ENCODE measurements around the gene ZNF200.
"Not testable (repeated sequence)": the region's sequence is repeated elsewhere in the genome, so short reads cannot be mapped to it uniquely, and the experiment has no call there.

The ZNF200 gene

DNA sequence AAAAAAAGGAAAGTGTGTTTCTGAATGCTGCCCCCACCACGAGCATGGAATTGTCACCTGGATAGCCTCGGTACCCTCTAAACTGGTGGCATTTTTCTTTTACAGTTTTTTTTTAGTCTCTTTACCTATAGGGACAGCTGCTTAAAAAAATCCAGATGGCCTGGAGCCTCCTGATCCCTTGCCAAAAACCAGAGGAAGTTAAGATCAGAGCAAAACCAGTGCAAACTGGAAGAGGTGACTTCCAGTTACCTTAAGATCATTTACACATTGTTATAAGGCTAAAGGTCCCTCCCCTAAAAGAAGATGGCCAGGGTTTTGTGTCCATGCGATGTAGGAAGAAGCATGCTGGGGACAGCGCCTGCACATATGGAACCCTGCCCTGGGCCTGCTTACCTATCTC lies 18.0 kb upstream of the ZNF200 start:
- DNase-seq, result no peak

DNA sequence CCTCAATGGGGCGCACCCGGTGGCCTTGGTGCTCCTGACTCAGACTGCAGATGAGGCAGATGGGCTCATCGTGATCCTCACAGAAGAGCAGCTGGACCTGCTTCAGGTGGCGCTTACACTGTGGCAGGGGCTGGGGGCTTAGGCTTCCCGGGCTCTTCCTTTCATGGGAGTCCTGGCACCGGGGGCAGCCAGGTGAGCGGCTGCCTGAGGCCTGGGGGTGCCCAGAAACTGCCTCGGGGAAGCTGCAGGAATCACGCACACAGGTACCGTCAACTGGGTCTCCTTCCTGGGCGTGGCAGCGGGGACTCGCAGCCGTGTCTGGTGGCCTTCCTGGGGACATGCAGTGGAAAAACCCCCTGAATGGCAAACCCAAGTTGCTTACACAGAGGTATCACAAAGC lies 14.5 kb upstream of the ZNF200 start:
- no peak for DNase-seq

- no peak for DNase-seq
Observed at GRCh38 chr16:3249020-3249419, 14.1 kb upstream of the ZNF200 start.

- no peak for DNase-seq
Observed at GRCh38 chr16:3248596-3248995, 13.6 kb upstream of the ZNF200 start.

DNA sequence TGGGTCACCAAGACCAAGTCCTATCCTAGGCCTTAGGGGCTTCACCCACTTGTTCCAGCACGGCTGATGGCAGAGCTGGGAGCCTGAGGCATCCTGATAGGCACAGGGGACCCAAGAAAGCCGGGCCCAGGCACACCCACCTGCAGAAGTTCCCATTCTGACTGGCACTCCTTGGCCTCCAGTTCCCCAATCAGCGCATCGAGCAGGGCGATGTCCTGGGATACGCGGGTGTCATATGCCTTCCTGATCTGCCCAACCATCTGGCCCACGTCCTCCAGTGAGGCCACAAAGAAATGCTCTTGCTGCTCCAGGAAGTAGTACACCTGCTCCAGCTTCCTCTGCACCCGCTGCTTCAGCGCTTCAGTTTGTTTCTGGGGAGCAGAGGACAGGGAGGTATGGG lies 11.9 kb upstream of the ZNF200 start:
- no peak for DNase-seq

- DNase-seq, result no peak
Observed at GRCh38 chr16:3246002-3246401, 11.0 kb upstream of the ZNF200 start.

- no peak for DNase-seq
Observed at GRCh38 chr16:3243882-3244281, 8.9 kb upstream of the ZNF200 start.

- no peak for DNase-seq
Observed at GRCh38 chr16:3242709-3243108, 7.8 kb upstream of the ZNF200 start.

DNA sequence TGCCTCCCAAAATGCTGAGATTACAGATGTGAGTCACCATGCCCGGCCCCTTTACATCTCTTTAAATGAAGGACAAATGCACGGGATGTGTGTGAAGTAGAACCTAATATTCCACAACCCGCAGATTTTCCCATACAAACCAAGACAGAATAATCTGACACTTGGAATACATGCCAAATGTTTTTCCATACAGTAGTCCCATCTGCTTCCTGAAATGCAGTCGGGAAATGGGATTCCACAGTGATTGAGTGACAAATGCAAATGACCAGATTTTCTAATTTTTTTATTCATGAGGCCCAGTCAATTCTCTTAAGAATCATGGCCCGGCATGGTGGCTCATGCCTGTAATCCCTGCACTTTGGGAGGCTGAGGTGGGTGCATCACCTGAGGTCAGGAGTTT lies 6.8 kb upstream of the ZNF200 start:
- no peak for DNase-seq

DNA sequence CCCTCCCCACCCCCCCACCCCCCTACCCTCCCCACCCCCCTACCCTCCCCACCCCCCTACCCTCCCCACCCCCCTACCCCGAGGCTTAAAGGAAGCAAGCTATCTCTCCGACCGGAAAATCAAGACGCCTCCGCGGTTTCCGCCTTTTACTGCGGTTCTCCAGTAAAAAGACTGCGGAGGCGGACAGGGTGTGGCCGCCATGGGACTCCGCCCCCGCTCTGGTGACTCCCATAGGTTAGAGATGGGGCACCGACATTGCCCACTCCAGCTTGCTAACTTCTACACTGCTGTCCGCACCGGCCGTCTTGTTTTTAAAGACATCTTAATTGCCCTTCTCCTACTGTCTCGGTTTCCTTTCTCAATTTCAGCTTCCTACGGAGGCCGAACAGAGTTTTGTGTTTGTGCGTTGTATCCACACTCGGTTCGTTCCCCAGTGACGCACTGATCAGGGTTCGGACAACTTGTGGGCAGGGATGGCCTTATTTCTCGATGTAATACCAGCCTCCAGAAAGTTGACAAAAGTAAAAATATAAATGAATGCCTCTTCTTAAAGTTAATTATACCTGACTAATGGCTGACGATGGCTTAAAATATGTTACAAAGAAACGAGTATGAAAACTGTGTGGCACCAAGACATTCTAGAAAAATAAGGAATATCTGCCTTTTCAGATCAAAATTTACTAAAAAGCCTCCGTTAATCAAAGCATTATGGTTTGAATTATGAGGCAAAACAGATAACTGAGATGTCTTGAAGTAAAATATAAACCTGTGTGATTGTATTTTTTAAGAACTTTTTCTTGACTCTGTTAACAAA lies 1.1 kb upstream of the ZNF200 start:
- peak; percentile 33 for DNase-seq

DNA sequence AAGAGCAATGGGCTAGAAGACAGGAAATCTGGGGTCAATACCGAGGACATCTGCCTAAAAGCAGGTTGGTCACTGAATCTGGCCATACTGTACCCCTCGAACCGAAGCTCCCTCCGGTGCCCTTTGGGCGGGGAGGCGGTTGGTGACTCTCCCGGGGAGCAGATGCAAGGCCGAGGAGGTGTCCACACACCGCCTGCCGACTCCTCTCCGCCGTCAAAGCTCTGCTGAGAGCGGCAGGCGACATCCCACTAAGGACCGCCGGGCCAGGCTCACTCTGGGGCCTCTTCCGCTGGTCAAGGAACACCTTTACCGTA lies 458 bp downstream of the ZNF200 start:
- no peak for DNase-seq

DNA sequence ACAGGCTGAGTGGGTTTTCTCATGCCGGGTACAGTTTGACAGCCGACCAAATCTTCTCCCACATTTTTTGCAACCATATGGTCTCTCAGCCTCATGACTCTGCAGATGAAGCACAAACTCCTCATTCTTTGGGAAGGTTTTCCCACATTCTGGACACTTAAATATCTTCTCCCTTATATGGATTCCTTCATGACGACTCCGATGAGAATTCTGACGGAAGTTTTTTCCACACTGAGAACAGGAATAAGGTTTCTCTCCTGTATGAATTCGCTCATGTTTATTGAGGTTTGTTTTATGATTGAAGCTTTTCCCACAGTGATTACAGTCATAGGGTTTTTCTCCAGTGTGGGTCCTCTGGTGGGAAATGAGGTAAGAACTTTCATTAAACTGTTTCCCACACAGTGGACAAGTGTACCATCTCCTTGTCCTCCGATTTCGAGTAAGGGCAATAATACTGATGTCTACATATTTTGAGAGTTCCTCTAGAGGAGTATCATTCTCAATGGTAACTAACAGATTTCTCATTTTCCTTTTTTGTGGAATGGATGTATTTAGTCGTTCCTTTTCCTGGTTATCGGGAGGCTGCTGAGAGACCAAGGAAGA lies 10.9 kb downstream of the ZNF200 start:
- DNase-seq, result no peak

DNA sequence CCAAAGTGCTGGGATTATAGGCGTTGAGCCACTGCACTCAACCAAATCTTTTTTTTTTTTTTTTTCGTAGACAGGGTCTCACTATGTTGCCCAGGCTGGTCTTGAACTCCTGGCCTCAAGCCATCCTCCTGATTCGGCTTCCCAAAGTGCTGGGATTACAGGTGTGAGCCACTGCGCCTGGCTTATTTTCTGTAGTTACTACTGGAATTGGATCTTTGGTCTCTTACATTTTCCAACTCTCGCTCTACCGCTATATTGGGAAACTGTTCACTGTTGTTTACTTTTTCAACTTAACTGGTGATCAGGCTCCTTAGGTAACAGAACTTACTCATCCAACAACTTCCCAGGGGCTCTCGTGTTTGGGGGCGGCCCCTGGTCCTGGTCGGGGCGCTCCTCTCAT lies 14.1 kb downstream of the ZNF200 start:
- DNase-seq, result no peak

- DNase-seq, result no peak
Observed at GRCh38 chr16:3216263-3216640, 18.7 kb downstream of the ZNF200 start.

- DNase-seq, result no peak
Observed at GRCh38 chr16:3215601-3216262, 19.2 kb downstream of the ZNF200 start.

- no peak for DNase-seq
Observed at GRCh38 chr16:3214904-3215600, 19.9 kb downstream of the ZNF200 start.

GRCh38 chr16:3212567-3212966 lies 22.4 kb downstream of the ZNF200 start:
- DNase-seq, result no peak

DNA sequence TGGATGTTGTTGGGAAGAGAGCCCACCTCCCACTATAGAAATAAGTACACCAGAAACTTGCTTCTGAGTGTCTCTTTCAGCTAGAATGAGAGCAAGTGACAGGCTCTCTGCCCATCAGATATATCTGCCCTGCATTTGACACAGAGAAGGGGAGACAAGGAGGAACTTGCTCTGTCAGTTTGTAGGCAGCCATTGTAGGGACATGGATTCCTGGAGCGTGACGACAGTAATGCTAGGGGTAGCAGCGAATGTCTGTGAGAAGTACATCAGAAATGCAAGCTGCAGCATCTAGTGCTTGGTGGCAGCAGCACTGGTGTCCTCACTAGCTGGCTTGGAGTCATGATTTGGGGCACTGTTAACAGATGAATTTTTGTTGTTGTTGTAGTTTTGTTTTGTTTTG lies 23.0 kb downstream of the ZNF200 start:
- no peak for DNase-seq

DNA sequence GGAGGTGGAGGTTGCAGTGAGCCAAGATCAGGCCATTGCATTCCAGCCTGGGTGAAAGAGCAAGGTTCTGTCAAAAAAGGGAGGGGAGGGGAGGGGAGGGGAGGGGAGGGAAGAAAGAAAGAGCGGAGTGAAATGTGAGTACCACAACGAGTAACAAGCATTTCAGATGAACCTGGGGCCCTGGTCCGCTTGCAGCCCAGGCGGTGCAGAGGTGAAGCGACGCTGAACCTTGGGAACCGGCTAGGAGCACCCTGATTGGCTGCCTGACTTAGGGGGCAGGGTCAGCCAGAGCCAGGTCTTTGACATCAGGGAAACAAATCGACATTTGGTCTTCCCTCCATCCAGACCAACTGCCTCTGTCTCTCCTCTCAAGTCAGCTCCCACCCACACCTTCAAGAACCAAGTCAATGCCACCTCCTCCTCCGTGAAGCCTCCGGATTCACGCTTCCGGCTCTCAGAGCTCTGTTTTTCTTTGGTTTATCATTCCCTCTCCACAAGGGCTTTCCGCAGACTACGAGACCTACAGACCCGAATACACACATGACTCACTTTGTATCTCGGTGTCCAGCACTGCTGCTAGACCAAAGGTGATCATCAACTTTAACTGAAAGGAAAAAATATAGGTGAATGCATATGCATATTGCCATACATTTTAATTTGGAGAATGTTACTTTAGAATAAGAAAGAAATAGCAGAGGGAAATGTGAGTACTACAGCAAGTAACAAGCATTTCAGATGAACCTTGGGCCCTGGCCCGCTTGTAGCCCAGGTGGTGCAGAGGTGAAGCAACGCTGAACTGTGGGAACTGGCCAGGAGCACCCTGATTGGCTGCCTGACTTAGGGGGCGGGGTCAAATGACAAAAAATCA lies 27.6 kb downstream of the ZNF200 start:
- no peak for DNase-seq

DNA sequence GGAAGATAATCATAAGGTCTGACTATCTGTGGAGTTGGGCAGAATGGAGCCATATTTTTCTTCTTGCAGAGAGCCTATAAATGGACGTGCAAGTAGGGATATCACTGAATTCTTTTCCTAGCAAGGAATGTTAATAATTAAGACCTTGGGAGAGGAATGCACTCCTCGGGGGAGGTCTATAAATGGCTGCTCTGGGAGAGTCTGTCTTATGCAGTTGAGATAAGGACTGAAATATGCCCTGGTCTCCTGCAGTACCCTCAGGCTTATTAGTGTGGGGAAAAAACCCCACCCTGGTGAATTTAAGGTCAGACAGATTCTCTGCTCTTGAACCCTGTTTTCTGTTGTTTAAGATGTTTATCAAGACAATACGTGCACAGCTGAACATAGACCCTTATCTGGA lies 29.0 kb downstream of the ZNF200 start:
- not testable (repeated sequence) for DNase-seq

DNA sequence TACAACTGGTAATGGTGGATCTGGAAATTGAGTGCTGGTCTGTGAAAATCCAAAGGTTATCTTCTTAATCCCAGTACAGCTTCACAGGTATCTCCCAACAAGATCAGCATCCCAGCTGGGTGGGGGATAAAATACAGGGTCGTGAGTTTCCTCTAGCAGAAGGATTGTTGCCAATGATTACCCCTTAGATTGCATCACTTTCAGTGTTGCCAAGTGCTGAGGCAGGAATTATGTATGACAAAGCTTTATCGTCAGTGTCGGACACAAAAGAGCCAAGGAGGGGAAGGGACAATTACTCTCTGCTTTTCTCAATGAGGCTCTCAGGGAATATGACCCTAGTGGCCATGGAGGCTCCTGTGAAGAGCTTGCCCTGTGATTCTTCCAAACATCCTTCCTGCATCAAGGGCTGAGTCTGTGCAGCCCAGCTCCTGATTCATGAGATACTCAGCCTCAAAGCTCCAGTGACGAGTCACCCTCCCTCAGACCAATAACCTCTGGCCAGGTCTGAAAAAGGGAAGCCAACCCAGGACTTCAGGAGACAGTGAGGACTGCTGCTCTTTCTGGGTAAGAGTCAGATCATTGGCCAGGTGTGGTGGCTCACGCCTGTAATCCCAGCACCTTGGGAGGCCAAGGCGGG lies 31.9 kb downstream of the ZNF200 start:
- DNase-seq, result no peak

DNA sequence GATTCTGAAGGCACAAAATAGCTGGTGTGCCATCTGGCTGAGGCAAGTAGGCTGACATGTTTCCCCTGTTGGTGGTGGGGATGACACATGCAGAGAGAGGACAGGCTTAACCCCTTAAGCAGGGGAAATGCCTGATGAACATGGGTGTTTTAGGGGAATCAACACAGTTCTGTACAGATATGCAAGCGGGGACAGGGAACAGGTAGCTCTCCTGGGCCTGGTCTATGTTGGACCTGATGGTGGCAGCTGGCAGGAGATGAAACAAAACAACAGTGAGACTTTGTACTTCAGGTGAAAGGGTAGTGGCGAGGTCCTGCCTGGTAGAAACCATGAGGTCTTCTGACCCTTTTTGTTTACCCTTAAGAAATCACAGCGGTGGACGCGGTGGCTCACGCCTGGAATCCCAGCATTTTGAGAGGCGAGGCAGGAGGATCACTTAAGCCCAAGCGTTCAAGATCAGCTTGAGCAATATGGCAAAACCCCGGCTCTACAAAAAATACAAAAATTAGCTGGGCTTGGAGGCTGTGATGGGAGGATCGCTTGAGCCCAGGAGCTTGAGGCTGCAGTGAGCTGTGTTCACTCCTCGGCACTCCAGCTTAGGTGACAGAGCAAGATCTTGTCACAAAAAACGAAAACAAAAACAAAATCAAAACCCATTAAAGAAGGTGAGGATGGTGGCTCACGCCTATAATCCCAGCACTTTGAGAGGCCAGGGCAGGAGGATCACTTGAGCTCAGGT lies 36.5 kb downstream of the ZNF200 start:
- no peak for DNase-seq

All from NCI-H510A treated with DMSO at 0.1 percent for 48 hours (cell line).